GM21381 (cell line): Measurements from ENCODE around the gene SNAI3.
A peak's percentile ranks its signal among the peaks of the same experiment; 100 is the strongest.

ENCODE experiments used
- ATAC-seq: cut with Tn5 transposase; IDR thresholded peaks from one replicate; pipeline ENCODE4 v1.9.1; 2021; ENCODE audit warnings: mild to moderate bottlenecking, moderate library complexity; ENCODE audit not compliant: unreplicated experiment

SNAI3 gene

GRCh38 chr16:88686439-88687253, at the start of gene SNAI3:
Gene SNAI3 (minus strand): TSS chr16:88686507. CDS start chr16:88686406, 101 bp downstream.
- ATAC-seq: peak; percentile 69

DNA sequence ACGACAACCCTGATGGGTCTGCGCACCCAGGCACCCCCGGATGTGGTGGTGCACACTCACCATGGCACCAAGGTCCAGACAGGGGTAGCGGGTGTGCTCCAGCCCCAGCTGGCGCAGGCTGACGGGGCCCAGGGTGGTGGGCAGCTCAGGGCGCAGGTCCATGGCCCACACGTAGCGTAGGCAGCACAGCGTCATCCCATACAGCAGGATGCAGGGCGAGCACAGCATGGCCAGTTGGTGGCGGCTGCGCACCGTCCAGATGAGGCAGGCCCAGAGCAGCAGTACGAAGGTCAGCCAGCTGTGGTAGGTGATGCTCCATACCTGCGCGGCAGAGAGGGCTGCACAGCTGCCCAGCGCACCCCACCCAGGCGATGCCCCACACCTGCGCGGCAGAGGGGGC, 49.8 kb upstream of the SNAI3 start:
- no peak for ATAC-seq

- no peak for ATAC-seq
These were observed 49.3 kb upstream of the SNAI3 start for GRCh38 chr16:88735616-88736015.

GRCh38 chr16:88735121-88735520, 48.8 kb upstream of the SNAI3 start:
- no peak for ATAC-seq

GRCh38 chr16:88734361-88734728, 48.0 kb upstream of the SNAI3 start:
- no peak for ATAC-seq

DNA sequence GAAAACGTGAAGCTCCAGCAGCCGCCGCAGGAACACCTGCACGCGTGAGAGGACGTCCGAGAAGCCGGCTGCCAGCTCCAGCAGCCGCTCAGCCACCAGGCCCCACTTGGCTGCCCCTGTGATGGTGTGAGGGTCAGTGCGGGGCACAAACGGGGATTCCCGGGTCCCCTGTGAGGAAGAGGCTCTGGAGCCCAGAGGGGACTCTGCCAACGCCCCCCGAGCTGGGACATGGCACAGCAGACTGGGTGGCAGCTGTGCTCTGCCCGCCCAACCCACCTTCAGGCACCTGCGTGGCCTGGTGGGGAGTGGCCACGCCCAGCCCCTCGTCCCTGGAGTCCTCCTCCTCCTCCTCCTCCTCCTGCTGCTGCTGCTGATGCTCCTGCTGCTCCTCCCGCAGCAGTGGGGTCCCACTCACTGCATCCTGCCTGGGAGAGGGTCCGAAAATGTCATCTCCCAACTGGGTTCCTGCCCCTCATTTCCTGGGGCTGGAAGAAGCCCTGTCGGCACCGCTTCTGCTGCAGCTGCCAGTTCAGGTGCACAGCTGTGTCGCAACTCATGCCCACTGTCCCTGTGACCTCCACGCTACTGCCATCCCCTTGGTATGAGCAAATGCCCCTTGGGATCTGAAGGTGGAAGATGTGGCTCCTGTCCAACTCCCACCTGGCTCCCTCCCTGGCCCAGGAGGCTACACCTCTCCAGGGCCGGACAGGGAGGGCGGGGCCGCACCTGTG, 47.5 kb upstream of the SNAI3 start:
- ATAC-seq: no peak

- no peak for ATAC-seq
These were observed 46.6 kb upstream of the SNAI3 start for GRCh38 chr16:88732961-88733294.

DNA sequence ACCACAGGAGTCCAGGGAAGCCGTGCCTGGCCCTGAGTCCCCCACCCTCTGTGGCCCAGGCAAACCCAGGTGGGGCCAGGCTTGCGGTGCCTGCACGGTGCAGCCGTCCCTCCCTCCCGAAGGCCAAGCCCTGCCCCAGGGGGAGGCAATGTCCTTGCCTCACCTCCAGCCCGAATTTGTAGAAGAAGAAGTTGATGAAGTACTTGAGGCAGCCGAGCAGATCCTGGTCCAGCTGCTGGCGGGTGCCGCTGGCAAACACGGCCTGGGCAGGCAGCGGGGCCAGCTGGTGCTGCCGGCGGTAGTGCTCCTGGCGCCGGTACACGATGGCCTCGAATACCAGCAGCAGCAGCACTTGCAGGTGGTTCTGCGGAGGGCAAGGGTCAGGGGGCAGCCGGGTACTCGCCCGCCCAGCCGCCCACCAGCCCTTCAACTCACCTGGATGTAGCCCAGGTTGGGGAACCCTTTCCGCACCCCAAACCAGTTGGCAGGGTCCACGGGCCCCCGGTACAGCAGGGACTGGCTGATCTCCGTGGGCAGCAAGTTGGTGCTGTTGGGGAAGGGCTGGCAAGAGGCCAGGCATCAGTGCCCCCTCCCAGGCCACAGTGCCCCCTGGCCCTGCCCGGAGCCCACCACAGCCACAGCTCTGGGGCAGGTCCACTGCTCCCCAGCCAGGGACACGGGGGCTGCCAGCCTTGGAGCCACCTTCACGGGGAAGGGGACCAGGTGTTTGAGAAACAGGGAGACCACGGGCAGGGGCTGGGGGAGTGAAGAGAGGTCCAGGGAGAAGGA, 46.1 kb upstream of the SNAI3 start:
- ATAC-seq: no peak

GRCh38 chr16:88731699-88732098, 45.4 kb upstream of the SNAI3 start:
- no peak for ATAC-seq

DNA sequence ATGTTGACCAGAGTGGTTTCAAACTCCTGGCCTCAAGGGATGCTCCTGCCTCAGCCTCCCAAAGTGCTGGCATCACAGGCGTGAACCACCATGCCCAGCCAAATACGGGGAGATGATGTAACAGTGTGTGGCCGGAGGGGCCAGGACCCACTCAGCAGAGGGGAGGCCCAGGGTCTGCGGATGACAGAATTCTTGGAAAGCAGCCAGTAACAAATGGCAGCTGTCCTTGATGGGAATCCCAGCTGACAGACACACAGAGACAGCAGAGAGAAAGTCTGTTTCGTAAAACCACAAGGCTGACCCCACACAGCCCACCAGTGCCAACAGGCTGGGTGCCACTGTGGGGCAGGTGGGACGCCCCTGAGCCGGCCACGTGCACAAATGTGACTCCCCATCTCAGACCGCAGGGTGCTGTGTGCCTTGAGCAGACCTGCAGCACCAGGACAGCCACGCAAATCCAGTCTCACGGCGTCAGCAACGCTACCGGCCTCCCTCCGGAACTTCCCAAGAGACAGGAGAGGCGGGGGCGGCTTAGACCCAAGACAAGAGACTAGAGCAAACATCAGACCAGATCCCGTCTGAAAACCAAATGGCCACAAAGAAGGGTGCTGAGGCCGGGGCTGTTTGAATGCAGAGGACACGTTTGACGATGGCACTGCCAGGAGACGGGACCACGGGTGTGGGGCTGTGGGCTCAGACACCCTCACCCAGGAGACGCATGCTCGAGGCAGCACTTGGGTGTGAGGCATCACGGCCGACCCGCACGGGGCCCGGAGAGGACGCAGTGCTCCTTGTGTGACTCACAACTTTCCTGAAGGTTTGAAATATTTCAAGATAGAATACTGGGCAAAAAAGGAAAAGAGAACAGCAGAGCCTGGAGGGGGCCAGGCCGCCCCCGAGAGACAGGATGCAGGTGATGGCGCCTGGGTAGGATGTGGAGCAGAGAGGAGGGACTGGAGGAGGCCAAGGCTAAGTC, 44.6 kb upstream of the SNAI3 start:
- no peak for ATAC-seq

GRCh38 chr16:88727871-88728270, 41.6 kb upstream of the SNAI3 start:
- ATAC-seq: no peak

GRCh38 chr16:88726981-88727380, 40.7 kb upstream of the SNAI3 start:
- ATAC-seq: no peak

DNA sequence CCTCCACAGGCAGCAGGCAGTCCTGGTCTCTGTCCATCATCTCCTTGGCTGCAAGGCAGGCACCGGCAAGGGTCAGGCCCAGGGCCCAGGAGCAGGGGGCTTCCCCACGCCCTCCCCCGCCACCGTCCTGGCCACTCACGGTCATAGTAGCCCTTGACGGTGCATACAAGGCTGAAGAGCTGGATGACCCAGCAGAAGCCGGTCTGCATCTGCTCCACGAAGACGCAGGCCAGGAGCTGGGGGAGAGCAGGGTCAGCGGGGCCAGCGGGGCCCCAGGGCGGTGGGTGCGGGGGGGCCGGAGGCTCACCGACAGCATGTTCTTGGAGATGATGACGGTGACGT, 40.1 kb upstream of the SNAI3 start:
- ATAC-seq: no peak

DNA sequence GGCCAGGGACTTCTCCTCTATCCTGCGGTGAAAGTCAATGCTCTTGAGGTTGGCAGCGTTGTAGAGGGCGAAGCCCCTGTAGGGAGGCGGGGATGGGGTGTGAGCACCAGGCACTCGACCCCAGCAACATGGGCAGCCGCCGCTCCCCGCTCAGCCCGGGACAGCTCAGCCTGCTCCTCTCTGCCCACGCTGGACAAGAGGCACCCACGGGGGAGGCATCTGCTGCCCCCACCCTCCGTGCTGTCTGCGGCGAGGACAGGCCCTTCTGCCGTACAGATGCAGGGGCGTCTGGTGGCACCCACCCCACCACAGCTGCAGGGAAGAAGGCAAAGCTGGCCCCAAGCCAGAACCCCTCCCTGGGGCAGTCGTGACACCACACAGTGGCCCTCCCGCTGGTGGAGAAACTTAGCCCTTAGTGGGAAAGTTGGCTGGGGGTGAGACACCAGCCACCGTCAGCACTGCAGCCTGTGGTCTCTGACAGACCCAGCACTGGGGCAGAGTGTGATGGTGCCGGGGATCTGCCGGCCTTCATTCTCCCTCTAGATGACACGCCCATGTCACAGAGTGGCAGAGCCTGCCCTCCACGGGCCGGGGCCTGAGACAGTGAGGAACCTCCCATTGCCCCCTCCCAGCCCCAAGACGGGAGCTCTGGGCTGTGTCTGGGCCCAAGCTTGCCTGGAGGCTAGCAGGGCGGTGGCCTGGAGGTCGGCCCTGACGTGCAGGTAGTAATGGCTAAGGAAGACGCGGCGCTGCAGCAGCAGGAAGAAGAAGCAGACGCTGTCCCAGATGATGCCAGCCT, 39.5 kb upstream of the SNAI3 start:
- no peak for ATAC-seq

- ATAC-seq: no peak
These were observed 38.7 kb upstream of the SNAI3 start for GRCh38 chr16:88724855-88725555.

DNA sequence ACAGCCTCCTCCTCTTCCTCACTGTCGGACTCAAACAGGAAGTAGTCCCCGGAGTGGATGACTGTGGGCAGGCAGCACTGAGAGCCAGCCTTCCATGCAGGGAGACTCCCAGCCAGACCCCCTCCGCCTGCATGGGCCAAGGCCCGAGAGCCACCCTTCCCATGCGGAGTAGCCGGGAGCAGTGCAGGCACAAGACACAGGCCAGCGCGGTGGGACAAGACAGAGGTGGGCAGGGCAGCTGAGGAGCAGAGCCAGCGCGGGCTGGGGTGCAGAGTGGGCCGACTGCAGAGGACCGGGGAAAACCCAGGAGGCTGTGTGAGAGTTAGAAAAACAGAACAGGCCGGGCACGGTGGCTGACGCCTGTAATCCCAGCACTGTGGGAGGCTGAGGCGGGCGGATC, 37.6 kb upstream of the SNAI3 start:
- no peak for ATAC-seq

GRCh38 chr16:88723507-88723887, 37.2 kb upstream of the SNAI3 start:
- ATAC-seq: no peak

GRCh38 chr16:88722784-88723506, 36.6 kb upstream of the SNAI3 start:
- ATAC-seq: no peak
